ENCODE data around the gene MRGPRF. TPM values are rescaled to one million over a fixed set of nuclear protein-coding genes. Genes with fewer than 3 reads are reported as not detected.

The MRGPRF gene
- total and polyA plus RNA-seq, 2 of the 8 experiments (the other 6 are each of a cell fraction or from before 2014, with no cell fraction given): 7.5 to 11.0 TPM

DNA sequence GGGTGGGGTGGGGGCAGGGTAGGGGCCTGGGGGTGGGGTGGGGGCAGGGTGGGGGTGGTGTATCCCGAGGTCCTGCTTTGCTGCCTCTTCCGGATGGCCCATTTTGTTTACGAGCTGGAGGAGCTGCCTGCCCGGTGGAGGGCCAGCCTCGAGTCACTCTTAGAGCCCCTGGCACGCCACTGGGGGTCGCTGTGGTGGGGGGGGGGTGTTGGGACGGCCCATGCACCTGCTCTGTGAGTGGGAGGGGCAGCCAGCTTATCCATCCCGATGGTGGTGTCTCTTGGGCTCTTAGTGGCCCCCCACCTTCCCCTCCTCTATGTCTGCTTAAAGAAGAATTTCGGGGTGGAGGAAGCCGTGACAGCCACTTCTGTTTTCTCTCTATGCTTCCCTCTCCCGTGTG lies 56.9 kb downstream of the MRGPRF start (continued):
- TF ChIP-seq, protein P1, sequence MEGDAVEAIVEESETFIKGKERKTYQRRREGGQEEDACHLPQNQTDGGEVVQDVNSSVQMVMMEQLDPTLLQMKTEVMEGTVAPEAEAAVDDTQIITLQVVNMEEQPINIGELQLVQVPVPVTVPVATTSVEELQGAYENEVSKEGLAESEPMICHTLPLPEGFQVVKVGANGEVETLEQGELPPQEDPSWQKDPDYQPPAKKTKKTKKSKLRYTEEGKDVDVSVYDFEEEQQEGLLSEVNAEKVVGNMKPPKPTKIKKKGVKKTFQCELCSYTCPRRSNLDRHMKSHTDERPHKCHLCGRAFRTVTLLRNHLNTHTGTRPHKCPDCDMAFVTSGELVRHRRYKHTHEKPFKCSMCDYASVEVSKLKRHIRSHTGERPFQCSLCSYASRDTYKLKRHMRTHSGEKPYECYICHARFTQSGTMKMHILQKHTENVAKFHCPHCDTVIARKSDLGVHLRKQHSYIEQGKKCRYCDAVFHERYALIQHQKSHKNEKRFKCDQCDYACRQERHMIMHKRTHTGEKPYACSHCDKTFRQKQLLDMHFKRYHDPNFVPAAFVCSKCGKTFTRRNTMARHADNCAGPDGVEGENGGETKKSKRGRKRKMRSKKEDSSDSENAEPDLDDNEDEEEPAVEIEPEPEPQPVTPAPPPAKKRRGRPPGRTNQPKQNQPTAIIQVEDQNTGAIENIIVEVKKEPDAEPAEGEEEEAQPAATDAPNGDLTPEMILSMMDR (IDR thresholded peaks at IDR 0.05; ENCODE audit: control extremely low read depth in 1 of 3, insufficient read depth in 1 of 3, low read depth in 1 of 3, low read length in 3 of 3): peak; percentile 65 to 73 (median 73)
- no peak for TF ChIP-seq SP2 (IDR thresholded peaks at IDR 0.05; ENCODE audit: low read length)
- TF ChIP-seq, protein P2, sequence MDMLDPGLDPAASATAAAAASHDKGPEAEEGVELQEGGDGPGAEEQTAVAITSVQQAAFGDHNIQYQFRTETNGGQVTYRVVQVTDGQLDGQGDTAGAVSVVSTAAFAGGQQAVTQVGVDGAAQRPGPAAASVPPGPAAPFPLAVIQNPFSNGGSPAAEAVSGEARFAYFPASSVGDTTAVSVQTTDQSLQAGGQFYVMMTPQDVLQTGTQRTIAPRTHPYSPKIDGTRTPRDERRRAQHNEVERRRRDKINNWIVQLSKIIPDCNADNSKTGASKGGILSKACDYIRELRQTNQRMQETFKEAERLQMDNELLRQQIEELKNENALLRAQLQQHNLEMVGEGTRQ (IDR thresholded peaks at IDR 0.05; ENCODE audit: low read length): no peak

Measured in H1 (cell line).